ENCODE measurements around the gene AFF3. TPM values are rescaled to one million over a fixed set of nuclear protein-coding genes. Genes with fewer than 3 reads are reported as not detected.

The AFF3 gene
- total and polyA plus RNA-seq, 2 donors (not counting 3 experiments of a cell fraction or from before 2014, with no cell fraction given), result 0.06 to 0.07 TPM

- no TSS peak for BruUV-seq (replicated peaks)
- no peak overlapping the region for H3K4me3 ChIP-seq (replicated peaks in 1 of 3; ENCODE audit: insufficient read depth in 1 of 3, low read depth in 1 of 3, low read length in 3 of 3)
- H3K79me2 ChIP-seq (ENCODE audit: control insufficient read depth, insufficient read depth, low read length), result no peaks in the 10 kb centered on the region
- H4K20me1 ChIP-seq (replicated peaks; ENCODE audit: control insufficient read depth, extremely low read depth, insufficient read depth, low read length), result no peaks in the 10 kb centered on the region
- dilution Hi-C loops (cut with MboI; ENCODE audit: extremely low pct_ligation_motif_present, low sequenced_read_pairs), result no loop called here
- peaks cover 55% of the 10 kb centered on the region for H3K4me1 ChIP-seq (ENCODE audit: control insufficient read depth, extremely low read depth, insufficient read depth, low read length)
- H3K27me3 ChIP-seq (ENCODE audit: control insufficient read depth in 2 of 2, insufficient read depth in 2 of 2, low read length in 2 of 2), result no peaks in the 10 kb centered on the region
- H3K9ac ChIP-seq (replicated peaks; ENCODE audit: extremely low read depth, insufficient read depth, low read length), result peak overlapping the region; percentile 82
- H3K27ac ChIP-seq (ENCODE audit: insufficient read depth, low read depth, low read length), result peak overlapping the region; percentile 93
- ChIA-PET POLR2A (interaction anchor here (1.0 kb wide), 1 partner anchor 61 kb away, joined by 3 read pairs; no protein-coding TSS in a partner anchor), CTCF (interaction anchor here (1.0 to 5.2 kb wide), 6 partner anchors 8 to 321 kb away, joined by 3 to 55 read pairs (median 4); no protein-coding TSS in a partner anchor)
- peak overlapping the region; percentile 56 for H3K4me2 ChIP-seq (ENCODE audit: insufficient read depth, low read length)
- peak; percentile 92 for FAIRE-seq
- peak; percentile 99 for TF ChIP-seq FOS (IDR thresholded peaks at IDR 0.05; ENCODE audit: borderline replicate concordance, insufficient read depth, low read length)
- no peak for TF ChIP-seq CTCF (IDR thresholded peaks at IDR 0.05; ENCODE audit: extremely low read depth in 1 of 2, insufficient read depth in 1 of 2, low read depth in 1 of 2, low read length in 2 of 2)
- peak; percentile 58 for TF ChIP-seq POLR2A (IDR thresholded peaks at IDR 0.05; ENCODE audit: low read depth, low read length)
- TF ChIP-seq EZH2 (IDR thresholded peaks at IDR 0.05; ENCODE audit: borderline replicate concordance, low read depth, low read length, severe bottlenecking), result no peak
- TF ChIP-seq POLR2AphosphoS5 (IDR thresholded peaks at IDR 0.05; ENCODE audit: insufficient read depth, low read depth, low read length), result peak; percentile 90
- TF ChIP-seq JUN (IDR thresholded peaks at IDR 0.05; ENCODE audit: borderline replicate concordance, insufficient read depth, insufficient read length, low read depth), result peak; percentile 67
- peak; percentile 55 for TF ChIP-seq GATA2 (IDR thresholded peaks at IDR 0.05; ENCODE audit: insufficient read depth, insufficient read length, low read depth, low read length)
- peak; percentile 2 for TF ChIP-seq MYC (IDR thresholded peaks at IDR 0.05; ENCODE audit: low read depth, low read length)
- peak; percentile 57 for TF ChIP-seq MAX (IDR thresholded peaks at IDR 0.05; ENCODE audit: insufficient read depth, insufficient read length)
- no peaks in the 10 kb centered on the region for H3K9me1 ChIP-seq (replicated peaks; ENCODE audit: control insufficient read depth, extremely low read depth, insufficient read depth, low read length)
- no peaks in the 10 kb centered on the region for H3K36me3 ChIP-seq (ENCODE audit: control insufficient read depth in 2 of 2, extremely low read depth in 1 of 2, insufficient read depth in 2 of 2, low read length in 2 of 2)
- H2AFZ ChIP-seq (ENCODE audit: low read depth, low read length), result peak overlapping the region; percentile 15
- no peaks in the 10 kb centered on the region for H3K9me3 ChIP-seq (replicated peaks; ENCODE audit: control insufficient read depth, insufficient read depth, low read length)
- DNase-seq (ENCODE audit: low read depth, low spot score), result peak; percentile 93
- intact Hi-C loops (cut with micrococcal nuclease), result loop anchor here (1.0 to 5.0 kb wide), 3 partner anchors 19 to 317 kb away; no protein-coding TSS in a partner anchor
These were observed 262.0 kb downstream of the AFF3 start for GRCh38 chr2:99880148-99880963.
